Natural killer cell (primary cell): ENCODE results near the gene RAPGEF4. TPM values are rescaled to one million over a fixed set of nuclear protein-coding genes. Genes with fewer than 3 reads are reported as not detected.

ENCODE experiments used
- ATAC-seq, 3 donors: fragments of 150-1000 bp in 2 of 3; fragments of 200-7000 bp in 1 of 3; cut with Tn5 transposase; 1 replicate in 1 of 3; 2 replicates in 2 of 3; pipeline ENCODE4 v1.10.0; 2021; ENCODE audit warnings: mild to moderate bottlenecking in 2 of 3, moderate library complexity in 2 of 3
- DNase-seq, 2 donors: peaks; one replicate each; pipeline versions ENCODE4 v3.0.0 to v3.0.0-alpha.2; 2013 to 2021; ENCODE audit warnings: mixed read lengths in 1 of 2
- H3K27ac ChIP-seq: one replicate; pipeline ENCODE4 v1.5.1; 2013; ENCODE audit warnings: mild to moderate bottlenecking, low read length
- H3K27me3 ChIP-seq: one replicate; pipeline ENCODE4 v1.6.1; 2013; ENCODE audit warnings: low read length; ENCODE audit not compliant: control insufficient read depth, insufficient read depth
- H3K36me3 ChIP-seq: one replicate; pipeline ENCODE4 v1.6.1; 2013; ENCODE audit warnings: low read length; ENCODE audit not compliant: control insufficient read depth, insufficient read depth
- H3K4me1 ChIP-seq: one replicate; pipeline ENCODE4 v1.6.1; 2013; ENCODE audit warnings: low read length; ENCODE audit not compliant: control insufficient read depth, insufficient read depth
- H3K4me3 ChIP-seq: one replicate; pipeline ENCODE4 v1.5.1; 2013; ENCODE audit warnings: low read length
- H3K9me3 ChIP-seq: one replicate; pipeline ENCODE4 v1.6.1; 2013; ENCODE audit warnings: low read length; ENCODE audit not compliant: control insufficient read depth, insufficient read depth
- H3K27ac Mint-ChIP-seq, 2 donors: one replicate each; pipeline ENCODE4 v1.8.0; 2022; ENCODE audit warnings: mild to moderate bottlenecking in 2 of 2, mixed read lengths in 2 of 2, moderate library complexity in 1 of 2
- H3K27me3 Mint-ChIP-seq, 2 donors: one replicate each; pipeline ENCODE4 v1.8.0; 2022; ENCODE audit warnings: low read depth in 2 of 2, mixed read lengths in 2 of 2
- H3K36me3 Mint-ChIP-seq: one replicate; pipeline ENCODE4 v1.8.0; 2022; ENCODE audit warnings: mixed read lengths
- H3K4me1 Mint-ChIP-seq, 2 donors: one replicate each; pipeline ENCODE4 v1.8.0; 2022; ENCODE audit warnings: mixed read lengths in 2 of 2
- H3K4me3 Mint-ChIP-seq: one replicate; pipeline ENCODE4 v1.8.0; 2022; ENCODE audit warnings: mild to moderate bottlenecking, moderate library complexity, mixed read lengths
- H3K9me3 Mint-ChIP-seq, 2 donors: one replicate each; pipeline ENCODE4 v1.8.0; 2022; ENCODE audit warnings: mixed read lengths in 2 of 2
- CTCF ChIP-seq: fragments of 200-600 bp; IDR thresholded peaks from one replicate; pipeline ENCODE4 v1.8.0; 2022; ENCODE audit warnings: antibody characterized with exemption
- WGBS: methylation state at CpG from one replicate; pipeline ENCODE4 v1.1.7; 2013; ENCODE audit warnings: missing lambda C conversion rate; ENCODE audit not compliant: insufficient coverage; 5-methylcytosine and 5-hydroxymethylcytosine counted together
- intact Hi-C: fragments of 100-400 bp; cut with micrococcal nuclease; formaldehyde crosslinking; loops from one replicate; pipeline ENCODE4 v1.14.2; 2022
- total RNA-seq, 4 donors: library from RNA; stranded (reverse); fragments of 120-200 nt in 1 of 4; gene quantifications; one replicate each; pipeline versions ENCODE4 v1.2.3 to v1.2.4, GENCODE V29; 2013 to 2022

Gene RAPGEF4
- total RNA-seq, 3 donors from 2014 or later (not counting 1 experiment from before 2014, with no cell fraction given) = 0.50 TPM; not detected in 2

DNA sequence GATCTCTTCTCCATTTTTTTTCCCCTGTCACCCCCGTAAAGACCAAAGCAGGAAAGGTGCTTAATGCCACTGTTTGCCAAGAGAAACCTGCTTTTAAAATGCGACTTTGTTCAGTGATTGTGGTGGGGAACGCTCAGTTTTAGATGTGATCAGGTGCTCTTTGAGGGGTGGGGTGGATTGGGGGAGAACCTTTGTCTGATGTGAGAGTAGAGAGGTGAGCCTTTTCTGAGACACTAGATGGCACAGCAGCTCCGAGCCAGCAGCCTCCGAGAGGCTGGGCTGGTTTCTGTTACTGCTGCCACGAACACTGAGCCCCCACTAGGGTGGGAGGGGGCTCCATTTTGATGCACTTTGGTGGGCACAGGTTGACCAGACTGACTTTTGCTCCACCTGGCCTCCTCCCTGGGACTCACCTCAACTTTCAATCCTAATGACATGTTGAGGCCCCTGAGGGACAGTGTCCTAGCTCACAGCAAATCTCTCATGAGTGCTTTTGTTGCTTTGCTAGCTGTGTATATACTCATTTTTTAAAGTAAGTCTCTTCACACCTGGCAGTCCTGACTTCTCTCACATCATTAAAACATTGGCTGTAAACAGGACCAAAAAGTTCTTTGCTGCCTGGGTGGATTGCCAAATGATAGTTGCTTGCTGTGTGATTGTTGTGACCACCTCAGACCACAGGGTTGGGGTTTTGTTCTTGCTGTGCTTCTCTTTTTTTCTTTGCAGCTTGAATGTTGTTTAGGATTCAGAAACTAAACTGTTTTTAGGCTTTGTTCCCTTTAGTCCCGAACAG, 241.8 kb downstream of the RAPGEF4 start:
- WGBS = 56% methylated on average over 7 of the region's 7 CpGs
- ATAC-seq = no peak
- H3K4me3 ChIP-seq = no peak overlapping the region

GRCh38 chr2:172978063-172978383, 242.4 kb downstream of the RAPGEF4 start:
- ATAC-seq = no peak
- no peaks in the 10 kb centered on the region for H3K4me1 Mint-ChIP-seq

More for the DNA sequence above, 241.8 kb downstream of the RAPGEF4 start:
- H3K27ac Mint-ChIP-seq = no peak overlapping the region
- H3K9me3 Mint-ChIP-seq = no peaks in the 10 kb centered on the region
- no peaks in the 10 kb centered on the region for H3K36me3 ChIP-seq
- H3K4me1 ChIP-seq = peaks cover 3% of the 10 kb centered on the region
- no peaks in the 10 kb centered on the region for H3K9me3 ChIP-seq
- H3K36me3 Mint-ChIP-seq = no peaks in the 10 kb centered on the region
- H3K27me3 ChIP-seq = no peaks in the 10 kb centered on the region
- no peak overlapping the region for H3K4me3 Mint-ChIP-seq
- peaks cover 13 to 42% of the 10 kb centered on the region in 2 donors for H3K27me3 Mint-ChIP-seq
- DNase-seq = peak in 1 of 2 donors; percentile 41
- no peak for TF ChIP-seq CTCF
- no peak overlapping the region for H3K27ac ChIP-seq
- no peaks in the 10 kb centered on the region for H3K4me1 Mint-ChIP-seq
- intact Hi-C loops = no loop called here

DNA sequence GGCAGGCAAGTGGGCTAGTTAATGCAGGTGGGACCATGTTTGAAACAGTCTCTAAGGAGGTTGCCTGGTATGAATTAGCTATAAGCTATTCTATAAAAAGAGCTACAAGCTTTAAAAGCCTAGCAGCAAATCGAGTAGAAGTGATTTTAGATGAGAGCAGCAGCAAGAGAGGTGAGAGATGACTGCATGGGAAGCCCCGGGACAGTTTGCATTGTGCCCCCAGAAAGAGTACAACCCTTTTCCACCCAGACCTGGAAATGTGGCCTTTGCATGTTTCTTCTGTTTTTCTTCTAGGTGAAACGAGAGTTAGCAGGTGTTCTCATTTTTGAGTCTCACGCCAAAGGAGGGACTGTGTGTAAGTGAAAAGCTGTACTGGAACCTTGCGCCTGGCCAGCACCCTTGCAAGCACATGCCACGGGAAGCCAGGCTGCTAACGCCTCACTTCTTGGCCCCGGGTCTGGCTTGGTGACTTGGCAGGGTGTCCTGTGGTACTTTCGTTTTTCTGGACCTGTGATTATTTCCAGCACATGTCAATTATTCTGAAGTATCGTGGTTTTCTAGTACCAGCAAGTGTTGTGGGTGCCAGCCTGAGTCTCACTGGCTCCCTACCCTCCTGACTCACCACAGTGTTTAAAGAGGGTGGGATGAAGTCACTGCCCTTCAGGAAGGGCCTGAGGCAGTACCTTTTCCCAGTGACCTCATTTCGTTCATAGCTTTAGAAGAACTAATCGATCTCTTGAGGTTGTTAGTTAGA, 249.7 kb downstream of the RAPGEF4 start:
- no peaks in the 10 kb centered on the region for H3K9me3 Mint-ChIP-seq
- WGBS = 39% methylated on average over 9 of the region's 12 CpGs
- no peaks in the 10 kb centered on the region for H3K9me3 ChIP-seq
- H3K27me3 ChIP-seq = no peaks in the 10 kb centered on the region
- no peaks in the 10 kb centered on the region for H3K36me3 ChIP-seq
- DNase-seq = no peak
- no peak overlapping the region for H3K27ac Mint-ChIP-seq
- no peak overlapping the region for H3K27ac ChIP-seq
- H3K36me3 Mint-ChIP-seq = no peaks in the 10 kb centered on the region
- peaks cover 0 to 10% of the 10 kb centered on the region in 2 donors for H3K4me1 Mint-ChIP-seq
- intact Hi-C loops = no loop called here
- H3K27me3 Mint-ChIP-seq = peaks cover 3 to 23% of the 10 kb centered on the region in 2 donors
- no peak for TF ChIP-seq CTCF
- peak in 1 of 3 donors; percentile 20 for ATAC-seq
- H3K4me3 ChIP-seq = no peak overlapping the region
- no peak overlapping the region for H3K4me3 Mint-ChIP-seq
- no peaks in the 10 kb centered on the region for H3K4me1 ChIP-seq

More at GRCh38 chr2:172978063-172978383, 242.4 kb downstream of the RAPGEF4 start:
- DNase-seq = no peak
- Histone ChIP-seq H3K4me1 (peaks cover 3% of the 10 kb centered on the region), H3K4me3 (no peak overlapping the region), H3K9me3 (no peaks in the 10 kb centered on the region), H3K27me3 (no peaks in the 10 kb centered on the region), H3K27ac (no peak overlapping the region), H3K36me3 (no peaks in the 10 kb centered on the region)
- H3K4me3 Mint-ChIP-seq = no peak overlapping the region
- H3K36me3 Mint-ChIP-seq = no peaks in the 10 kb centered on the region
- peaks cover 13 to 46% of the 10 kb centered on the region in 2 donors for H3K27me3 Mint-ChIP-seq
- intact Hi-C loops = no loop called here
- H3K9me3 Mint-ChIP-seq = no peaks in the 10 kb centered on the region
- no CpG with 5 or more reads among the region's 2 CpGs for WGBS
- H3K27ac Mint-ChIP-seq = no peak overlapping the region
- no peak for TF ChIP-seq CTCF
